ENCODE measurements around the gene SH3PXD2B. TPM values are rescaled to one million over a fixed set of nuclear protein-coding genes. Genes with fewer than 3 reads are reported as not detected.

Gene SH3PXD2B
- polyA plus RNA-seq, 10 donors, result 29.8 to 45.2 (median 34.9) TPM

DNA sequence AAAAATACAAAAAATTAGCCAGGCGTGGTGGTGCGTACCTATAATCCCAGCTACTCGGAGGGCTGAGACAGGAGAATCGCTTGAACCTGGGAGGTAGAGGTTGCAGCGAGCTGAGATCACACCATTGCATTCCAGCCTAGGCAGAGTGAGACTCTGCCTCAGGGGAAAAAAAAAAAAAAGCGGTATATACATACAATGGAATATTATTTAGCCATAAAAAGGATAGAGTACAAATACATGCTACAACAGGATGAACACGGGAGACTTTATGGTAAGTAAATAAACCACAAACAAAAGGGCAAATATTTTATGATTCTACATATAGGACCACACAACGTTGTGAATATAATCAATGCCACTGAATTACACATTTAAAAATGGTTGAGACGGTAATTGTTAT lies 176.0 kb downstream of the SH3PXD2B start:
- no peak for DNase-seq

- no peak for DNase-seq
These were observed 178.1 kb downstream of the SH3PXD2B start for GRCh38 chr5:172276214-172276613.

Other genes starting within 250 kb of the SH3PXD2B start
- 10 to 100 TPM; 53.8 to 76.0 (median 61.3) TPM for gene UBTD2, start 170.8 kb downstream of the SH3PXD2B start, polyA plus RNA-seq (ENCODE audit: insufficient read length in 10 of 10)
- 10 to 100 TPM; 27.5 to 48.7 (median 36.9) TPM for gene NEURL1B, start 186.7 kb upstream of the SH3PXD2B start, polyA plus RNA-seq (ENCODE audit: insufficient read length in 10 of 10)